Measurements from ENCODE around the gene MAP3K5.
"Not testable (repeated sequence)": the region's sequence is repeated elsewhere in the genome, so short reads cannot be mapped to it uniquely, and the experiment has no call there.

GRCh38 chr6:136590846-136591245 is 201.4 kb downstream of the MAP3K5 start:
- not testable (repeated sequence) for TF ChIP-seq POLR2AphosphoS5, CTCF (IDR thresholded peaks at IDR 0.05)

All from sigmoid colon (tissue), 4 donors.